Activated CD8-positive, alpha-beta T cell treated with anti-CD3 and anti-CD28 coated beads for 36 hours (primary cell): Measurements from ENCODE around the gene DLGAP1. TPM values are rescaled to one million over a fixed set of nuclear protein-coding genes. Genes with fewer than 3 reads are reported as not detected.

Source experiments
- ATAC-seq: fragments of 200-7000 bp; cut with Tn5 transposase; one replicate; pipeline ENCODE4 v1.10.0; 2021; ENCODE audit warnings: mild to moderate bottlenecking, moderate library complexity
- CTCF ChIA-PET: fragments of 350-600 bp; sonication (Branson Sonifier 250); formaldehyde crosslinking; loops from one replicate; lab custom pipeline; 2021; ENCODE audit warnings: antibody characterized with exemption; lab: Charles Lee
- POLR2A ChIA-PET: fragments of 350-600 bp; sonication (Branson Sonifier 250); formaldehyde crosslinking; loops from one replicate; lab custom pipeline; 2021; ENCODE audit warnings: antibody characterized with exemption; lab: Charles Lee
- DNase-seq: peaks from one replicate; pipeline ENCODE4 v3.0.0-alpha.2; 2020
- H3K27ac Mint-ChIP-seq: one replicate; pipeline ENCODE4 v1.8.0; 2021; ENCODE audit warnings: mild to moderate bottlenecking, mixed read lengths
- H3K27me3 Mint-ChIP-seq: one replicate; pipeline ENCODE4 v1.8.0; 2021; ENCODE audit warnings: mixed read lengths
- H3K36me3 Mint-ChIP-seq: one replicate; pipeline ENCODE4 v1.8.0; 2021; ENCODE audit warnings: low read depth, mixed read lengths
- H3K4me1 Mint-ChIP-seq: one replicate; pipeline ENCODE4 v1.8.0; 2021; ENCODE audit warnings: low read depth, mixed read lengths
- H3K4me3 Mint-ChIP-seq: one replicate; pipeline ENCODE4 v1.8.0; 2021; ENCODE audit warnings: mild to moderate bottlenecking, moderate library complexity, mixed read lengths
- H3K9me3 Mint-ChIP-seq: one replicate; pipeline ENCODE4 v1.8.0; 2021; ENCODE audit warnings: mixed read lengths
- intact Hi-C: fragments of 100-400 bp; cut with micrococcal nuclease; formaldehyde crosslinking; loops from one replicate; pipeline ENCODE4 v1.10.0; 2022
- total RNA-seq, 2 experiments: library from RNA; stranded (reverse); gene quantifications; one replicate each; pipeline ENCODE4 v1.2.3, GENCODE V29; 2021
- TF ChIP-seq, protein P1 (sequence below): fragments of 200-600 bp; IDR thresholded peaks from one replicate; pipeline ENCODE4 v1.8.0; 2022; ENCODE audit warnings: antibody characterized with exemption, mild to moderate bottlenecking

Gene DLGAP1
- total RNA-seq, 2 experiments from 2014 or later, result not detected

DNA sequence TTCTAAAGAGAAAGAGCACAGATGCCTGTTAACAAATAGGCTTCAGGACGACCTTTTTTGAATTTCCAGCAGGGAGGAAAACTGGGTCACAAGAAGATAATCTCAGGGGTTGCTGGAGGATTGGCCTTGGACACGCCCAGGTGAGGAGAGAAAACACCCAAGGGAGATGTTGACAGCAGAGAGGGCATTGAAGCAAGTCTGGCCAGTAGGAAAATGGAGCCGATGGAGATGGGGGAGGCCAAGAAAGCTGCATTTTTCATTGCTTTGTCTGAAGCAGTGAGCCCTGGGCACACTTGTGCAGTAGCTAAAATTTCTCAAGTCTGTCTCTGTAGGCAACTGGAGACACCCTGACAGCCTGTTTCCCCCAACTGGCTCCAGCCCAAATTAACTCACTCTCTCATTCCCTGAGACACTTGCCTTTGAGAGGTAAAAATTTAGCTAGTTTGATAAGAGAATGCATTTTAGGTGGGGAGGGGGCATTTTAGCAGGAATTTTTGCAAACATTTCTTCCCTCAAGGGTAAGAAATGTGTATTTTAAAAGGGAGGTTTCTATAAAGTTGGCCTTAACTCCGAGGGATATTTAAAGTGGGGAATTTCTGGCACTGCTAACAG, 839.6 kb downstream of the DLGAP1 start:
- TF ChIP-seq, protein P1, sequence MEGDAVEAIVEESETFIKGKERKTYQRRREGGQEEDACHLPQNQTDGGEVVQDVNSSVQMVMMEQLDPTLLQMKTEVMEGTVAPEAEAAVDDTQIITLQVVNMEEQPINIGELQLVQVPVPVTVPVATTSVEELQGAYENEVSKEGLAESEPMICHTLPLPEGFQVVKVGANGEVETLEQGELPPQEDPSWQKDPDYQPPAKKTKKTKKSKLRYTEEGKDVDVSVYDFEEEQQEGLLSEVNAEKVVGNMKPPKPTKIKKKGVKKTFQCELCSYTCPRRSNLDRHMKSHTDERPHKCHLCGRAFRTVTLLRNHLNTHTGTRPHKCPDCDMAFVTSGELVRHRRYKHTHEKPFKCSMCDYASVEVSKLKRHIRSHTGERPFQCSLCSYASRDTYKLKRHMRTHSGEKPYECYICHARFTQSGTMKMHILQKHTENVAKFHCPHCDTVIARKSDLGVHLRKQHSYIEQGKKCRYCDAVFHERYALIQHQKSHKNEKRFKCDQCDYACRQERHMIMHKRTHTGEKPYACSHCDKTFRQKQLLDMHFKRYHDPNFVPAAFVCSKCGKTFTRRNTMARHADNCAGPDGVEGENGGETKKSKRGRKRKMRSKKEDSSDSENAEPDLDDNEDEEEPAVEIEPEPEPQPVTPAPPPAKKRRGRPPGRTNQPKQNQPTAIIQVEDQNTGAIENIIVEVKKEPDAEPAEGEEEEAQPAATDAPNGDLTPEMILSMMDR, result no peak
- Mint-ChIP-seq H3K4me1 (peaks cover 11% of the 10 kb centered on the region), H3K27me3 (no peaks in the 10 kb centered on the region), H3K36me3 (no peaks in the 10 kb centered on the region), H3K9me3 (no peaks in the 10 kb centered on the region), H3K27ac (no peak overlapping the region), H3K4me3 (no peak overlapping the region)
- CTCF ChIA-PET, result interaction anchor here (1.5 kb wide), 1 partner anchor 50 kb away, joined by 7 read pairs; no protein-coding TSS in a partner anchor
- no peak for ATAC-seq
- DNase-seq, result no peak
- intact Hi-C loops, result no loop called here
- POLR2A ChIA-PET, result no interaction called here

DNA sequence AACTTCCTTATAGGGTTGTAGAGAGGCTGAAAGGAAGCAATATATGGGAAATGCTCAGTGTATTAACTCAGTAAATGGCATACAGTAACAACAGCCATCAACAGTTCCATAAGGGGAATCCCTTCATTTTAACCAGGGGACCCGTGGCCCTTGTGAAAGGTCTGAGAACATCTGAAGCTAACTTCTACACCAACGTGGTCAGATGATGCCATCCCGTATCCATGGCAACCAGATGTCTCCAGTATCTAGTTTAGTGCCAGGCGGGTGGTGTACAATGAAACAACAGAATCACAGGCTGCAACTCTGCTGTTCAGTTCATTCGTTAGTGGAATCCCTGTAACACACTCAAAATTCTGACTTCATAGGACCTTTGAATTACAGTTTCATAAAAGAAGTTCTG, 842.8 kb downstream of the DLGAP1 start:
- peak; percentile 68 for DNase-seq
- ChIA-PET CTCF (interaction anchor here (2.8 kb wide), 1 partner anchor 54 kb away, joined by 12 read pairs; no protein-coding TSS in a partner anchor), POLR2A (interaction anchor here (0.6 to 0.9 kb wide), 2 partner anchors 12 to 18 kb away, joined by 3 to 4 read pairs; no protein-coding TSS in a partner anchor)
- Mint-ChIP-seq H3K9me3 (no peaks in the 10 kb centered on the region), H3K4me1 (peaks cover 23% of the 10 kb centered on the region), H3K36me3 (no peaks in the 10 kb centered on the region), H3K4me3 (no peak overlapping the region), H3K27ac (no peak overlapping the region), H3K27me3 (no peaks in the 10 kb centered on the region)
- TF ChIP-seq, protein P1, result no peak
- intact Hi-C loops, result no loop called here
- ATAC-seq, result peak; percentile 51

DNA sequence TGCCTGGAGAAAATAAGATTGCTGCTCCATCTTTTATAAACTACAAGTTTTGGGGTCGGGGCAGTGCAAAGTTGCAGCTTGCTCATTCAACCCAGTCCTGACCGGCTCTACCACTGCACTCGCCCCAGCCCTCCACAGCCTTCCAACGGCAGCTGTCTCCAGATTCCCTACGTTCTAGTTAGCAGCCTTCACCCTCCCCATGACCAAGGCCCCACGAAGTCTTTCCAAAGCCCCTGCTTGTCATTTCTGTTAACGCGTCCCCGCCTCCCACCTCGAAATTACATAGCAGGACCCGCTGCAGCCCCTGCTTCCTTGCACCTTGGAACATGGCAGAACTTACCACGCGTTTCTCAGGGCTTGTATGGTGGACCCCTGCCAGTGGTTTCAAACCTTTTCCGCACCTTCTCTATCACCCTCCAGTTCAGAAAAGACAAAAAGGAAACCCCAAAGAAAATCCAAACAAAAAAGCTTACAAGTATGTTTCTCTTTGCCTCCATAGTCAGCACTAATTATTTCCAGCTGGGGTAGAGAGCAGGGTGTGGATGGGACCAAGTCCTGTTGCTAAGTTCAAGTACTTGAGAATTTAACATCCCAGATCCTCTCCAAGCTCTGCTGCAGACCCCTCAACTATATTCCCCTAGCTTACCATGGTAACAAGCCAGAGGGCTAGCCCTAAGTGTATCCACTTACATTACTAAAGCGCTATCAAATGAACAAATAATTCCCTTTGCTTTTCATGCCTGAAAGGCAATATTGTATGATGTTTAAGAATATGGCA, 843.6 kb downstream of the DLGAP1 start:
- Mint-ChIP-seq H3K4me1 (peaks cover 23% of the 10 kb centered on the region), H3K9me3 (no peaks in the 10 kb centered on the region), H3K27ac (no peak overlapping the region), H3K36me3 (no peaks in the 10 kb centered on the region), H3K4me3 (no peak overlapping the region), H3K27me3 (no peaks in the 10 kb centered on the region)
- CTCF ChIA-PET, result interaction anchor here (0.8 to 2.8 kb wide), 3 partner anchors 10 to 55 kb away, joined by 3 to 12 read pairs (median 5); no protein-coding TSS in a partner anchor
- ATAC-seq (no peak), DNase-seq (no peak)
- intact Hi-C loops, result no loop called here
- TF ChIP-seq, protein P1, result no peak
- POLR2A ChIA-PET, result interaction anchor here (1.9 kb wide), 1 partner anchor 10 kb away, joined by 5 read pairs; no protein-coding TSS in a partner anchor

- Mint-ChIP-seq H3K27ac (no peak overlapping the region), H3K36me3 (no peaks in the 10 kb centered on the region), H3K4me3 (no peak overlapping the region), H3K27me3 (no peaks in the 10 kb centered on the region), H3K4me1 (peaks cover 23% of the 10 kb centered on the region), H3K9me3 (no peaks in the 10 kb centered on the region)
- intact Hi-C loops, result no loop called here
- DNase-seq (peak; percentile 42), ATAC-seq (peak; percentile 47)
- POLR2A ChIA-PET, result interaction anchor here (1.9 kb wide), 1 partner anchor 10 kb away, joined by 5 read pairs; no protein-coding TSS in a partner anchor
- TF ChIP-seq, protein P1, result no peak
- CTCF ChIA-PET, result interaction anchor here (1.4 to 2.8 kb wide), 2 partner anchors 11 to 55 kb away, joined by 5 to 12 read pairs; no protein-coding TSS in a partner anchor
Observed at GRCh38 chr18:3610813-3611212, 844.3 kb downstream of the DLGAP1 start.
